ENCODE results near the gene SNAPC5. TPM values are rescaled to one million over a fixed set of nuclear protein-coding genes. Genes with fewer than 3 reads are reported as not detected.
"Not testable (repeated sequence)": the region's sequence is repeated elsewhere in the genome, so short reads cannot be mapped to it uniquely, and the experiment has no call there.

The SNAPC5 gene
- total and polyA plus RNA-seq, 7 donors, result 32.7 to 86.0 (median 34.7) TPM

GRCh38 chr15:66502491-66502890, 4.9 kb upstream of the SNAPC5 start:
- H3K4me1 ChIP-seq, result peaks cover 29% of the 10 kb centered on the region
- TF ChIP-seq CTCF (IDR thresholded peaks at IDR 0.05), result no peak
- H3K27ac ChIP-seq, result peak overlapping the region; percentile 14
- ATAC-seq (no peak), DNase-seq (no peak)
- H3K4me3 ChIP-seq, result peak overlapping the region; percentile 85
- H3K36me3 ChIP-seq (ENCODE audit: insufficient read depth in 1 of 2, low read depth in 1 of 2), result peaks cover 11 to 58% of the 10 kb centered on the region in 2 donors
- 70 to 75% (median 71%) methylated on average over 10 of the region's 10 CpGs for WGBS, 3 donors
- H3K9me3 ChIP-seq, result no peaks in the 10 kb centered on the region
- H3K27me3 ChIP-seq (ENCODE audit: insufficient read depth in 3 of 3, low read length in 2 of 3), result no peaks in the 10 kb centered on the region
- intact Hi-C loops (cut with DNase I), result no loop called here

GRCh38 chr15:66500346-66500745, 2.8 kb upstream of the SNAPC5 start:
- H3K9me3 ChIP-seq; H3K27ac ChIP-seq; DNase-seq; H3K4me3 ChIP-seq; ATAC-seq; intact Hi-C loops (cut with DNase I); H3K27me3 ChIP-seq (ENCODE audit: insufficient read depth in 3 of 3, low read length in 2 of 3): not testable (repeated sequence)
- WGBS, 3 donors, result 80 to 90% (median 88%) methylated on average over 7 of the region's 7 CpGs
- peaks cover 39% of the 10 kb centered on the region for H3K4me1 ChIP-seq
- H3K36me3 ChIP-seq (ENCODE audit: insufficient read depth in 1 of 2, low read depth in 1 of 2), result peaks cover 11 to 69% of the 10 kb centered on the region in 2 donors

DNA sequence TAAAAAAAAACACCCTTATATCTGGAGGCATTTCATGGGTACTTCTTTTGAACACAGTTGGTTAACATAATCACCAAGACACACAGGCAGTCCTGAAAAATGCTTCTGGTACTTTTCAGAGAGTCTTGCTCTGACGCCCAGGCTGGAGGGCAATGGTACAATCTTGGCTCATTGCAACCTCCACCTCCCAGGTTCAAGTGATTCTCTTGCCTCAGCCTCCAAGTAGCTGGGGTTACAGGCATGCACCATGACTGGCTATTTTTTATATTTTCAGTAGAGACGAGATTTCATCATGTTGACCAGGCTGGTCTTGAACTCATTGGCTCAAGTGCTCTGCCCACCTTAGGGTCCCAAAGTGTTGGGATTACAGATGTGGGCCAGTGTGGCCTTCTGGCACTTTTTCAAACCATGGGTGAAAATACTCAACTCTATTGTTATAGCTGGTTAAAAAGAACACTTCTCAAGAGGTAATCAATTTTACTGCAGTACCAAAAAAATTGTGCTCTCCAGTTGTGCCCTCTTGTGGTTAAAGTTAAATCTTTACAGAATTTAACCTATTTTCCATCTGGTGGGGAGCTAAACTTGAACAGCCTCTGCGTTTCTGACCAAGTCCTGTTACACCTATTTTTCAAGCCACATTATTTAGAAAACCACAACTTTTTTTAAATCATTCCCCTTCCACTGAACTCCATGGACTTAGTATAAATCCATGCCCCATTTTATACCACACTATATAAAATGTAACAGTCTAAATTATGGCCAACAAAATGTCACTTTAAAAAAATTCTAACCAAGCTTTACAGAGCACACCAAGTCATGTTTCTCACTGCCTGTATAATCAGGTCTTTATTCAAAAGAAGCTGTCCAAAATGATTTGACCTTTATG, 1.2 kb upstream of the SNAPC5 start:
- no peak overlapping the region for H3K4me3 ChIP-seq
- ATAC-seq (no peak), DNase-seq (no peak)
- H3K27me3 ChIP-seq (ENCODE audit: insufficient read depth in 3 of 3, low read length in 2 of 3), result no peaks in the 10 kb centered on the region
- peak overlapping the region; percentile 88 for H3K27ac ChIP-seq
- H3K4me1 ChIP-seq, result peaks cover 42% of the 10 kb centered on the region
- peaks cover 14 to 85% of the 10 kb centered on the region in 2 donors for H3K36me3 ChIP-seq (ENCODE audit: insufficient read depth in 1 of 2, low read depth in 1 of 2)
- intact Hi-C loops (cut with DNase I), result loop anchor here (2.0 to 10.0 kb wide), 2 partner anchors 112 to 144 kb away; partner anchors contain the start of genes MAP2K1 (in 1 of the 2) and TIPIN (in 1 of the 2)
- peak; percentile 28 for TF ChIP-seq CTCF (IDR thresholded peaks at IDR 0.05)
- H3K9me3 ChIP-seq, result no peaks in the 10 kb centered on the region
- WGBS, 3 donors, result 47 to 53% (median 47%) methylated on average over 3 of the region's 3 CpGs

- intact Hi-C loops (cut with DNase I), result loop anchor here in 1 of 2 donors (2.0 to 10.0 kb wide), 2 partner anchors 110 to 142 kb away; partner anchors contain the start of genes MAP2K1 and TIPIN
Measured at GRCh38 chr15:66496951-66497501, 536 bp downstream of the SNAPC5 start.

More at GRCh38 chr15:66496951-66497501, 536 bp downstream of the SNAPC5 start:
- Histone ChIP-seq H3K27ac (peak overlapping the region; percentile 88), H3K9me3 (no peaks in the 10 kb centered on the region), H3K4me1 (peaks cover 27% of the 10 kb centered on the region), H3K36me3 (ENCODE audit: insufficient read depth in 1 of 2, low read depth in 1 of 2) (peaks cover 9 to 88% of the 10 kb centered on the region in 2 donors), H3K4me3 (peak overlapping the region; percentile 91), H3K27me3 (ENCODE audit: insufficient read depth in 3 of 3, low read length in 2 of 3) (no peaks in the 10 kb centered on the region)
- ATAC-seq (peak; percentile 26 to 44 (median 34)), DNase-seq (no peak)
- WGBS, 3 donors, result 16 to 19% (median 19%) methylated on average over 17 of the region's 17 CpGs
- TF ChIP-seq CTCF (IDR thresholded peaks at IDR 0.05), result no peak
